Thoracic aorta endothelial cell (primary cell): Measurements from ENCODE around the gene AOC3. TPM values are rescaled to one million over a fixed set of nuclear protein-coding genes. Genes with fewer than 3 reads are reported as not detected.

ENCODE experiments used
- small RNA-seq: library from RNA; depleted of rRNA; stranded (forward); fragments of <200 nt; gene quantifications from one replicate; pipeline ENCODE3, GENCODE V24; 2012
- total RNA-seq: library from RNA; depleted of rRNA; stranded (reverse); fragments of >200 nt; gene quantifications from 2 replicates; pipeline ENCODE4 v1.2.3, GENCODE V29; 2012

AOC3 gene
- under 0.01 and 0.07 TPM in 2 replicates for total RNA-seq

GRCh38 chr17:42850954-42851353, at the start of gene AOC3:
Gene AOC3 (plus strand): TSS chr17:42851199. CDS start chr17:42851344, 145 bp downstream.

DNA sequence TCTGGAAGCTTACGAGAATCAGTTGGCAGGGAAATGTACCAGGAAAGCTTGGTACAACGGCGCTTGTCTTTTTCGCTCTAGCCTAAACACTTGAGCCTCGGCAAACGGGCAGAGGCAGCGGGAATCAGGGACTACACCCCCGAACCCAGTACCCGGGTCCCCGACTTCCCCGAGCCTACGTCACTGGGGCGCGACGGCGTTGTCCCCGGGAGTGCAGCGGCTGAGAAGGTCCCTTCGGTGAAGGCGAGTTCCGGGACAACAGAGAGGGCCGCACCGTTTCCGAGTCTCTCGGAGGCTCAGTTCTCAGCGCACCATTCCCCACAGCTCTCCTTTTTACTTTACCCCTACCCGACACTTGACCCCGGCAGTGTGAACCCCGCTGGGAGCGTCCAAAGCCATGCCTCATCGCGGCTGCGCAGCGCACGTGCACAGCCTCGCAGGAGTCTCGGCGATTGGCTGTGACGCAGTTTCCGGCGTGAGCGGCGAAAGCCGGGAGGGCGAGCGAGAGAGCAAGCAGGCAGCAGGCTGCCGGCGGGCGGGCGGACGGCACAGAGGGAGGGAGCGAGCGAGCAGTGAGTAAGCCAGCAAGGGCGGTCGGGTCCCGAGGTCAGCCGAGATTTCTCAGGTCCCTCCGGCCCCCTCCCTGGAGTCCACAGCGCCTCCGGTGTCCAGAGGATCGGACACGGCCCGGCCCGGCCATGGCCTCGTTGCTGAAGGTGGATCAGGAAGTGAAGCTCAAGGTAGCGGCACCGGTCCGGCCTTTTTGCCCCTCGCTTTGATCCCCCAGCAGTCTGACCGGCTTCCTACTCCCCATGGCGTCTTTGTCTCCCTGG, 17.8 kb upstream of the AOC3 start, which contains the start of gene PSME3:
PSME3 (plus strand) TSS at position 464 of the 833 bp plus-strand sequence; CDS start at position 699, 235 bp downstream.

GRCh38 chr17:42844271-42844670, 6.7 kb upstream of the AOC3 start, which contains the start of gene AOC2:
Gene AOC2 (plus strand): TSS chr17:42844580. CDS start chr17:42844627, 47 bp downstream.

DNA sequence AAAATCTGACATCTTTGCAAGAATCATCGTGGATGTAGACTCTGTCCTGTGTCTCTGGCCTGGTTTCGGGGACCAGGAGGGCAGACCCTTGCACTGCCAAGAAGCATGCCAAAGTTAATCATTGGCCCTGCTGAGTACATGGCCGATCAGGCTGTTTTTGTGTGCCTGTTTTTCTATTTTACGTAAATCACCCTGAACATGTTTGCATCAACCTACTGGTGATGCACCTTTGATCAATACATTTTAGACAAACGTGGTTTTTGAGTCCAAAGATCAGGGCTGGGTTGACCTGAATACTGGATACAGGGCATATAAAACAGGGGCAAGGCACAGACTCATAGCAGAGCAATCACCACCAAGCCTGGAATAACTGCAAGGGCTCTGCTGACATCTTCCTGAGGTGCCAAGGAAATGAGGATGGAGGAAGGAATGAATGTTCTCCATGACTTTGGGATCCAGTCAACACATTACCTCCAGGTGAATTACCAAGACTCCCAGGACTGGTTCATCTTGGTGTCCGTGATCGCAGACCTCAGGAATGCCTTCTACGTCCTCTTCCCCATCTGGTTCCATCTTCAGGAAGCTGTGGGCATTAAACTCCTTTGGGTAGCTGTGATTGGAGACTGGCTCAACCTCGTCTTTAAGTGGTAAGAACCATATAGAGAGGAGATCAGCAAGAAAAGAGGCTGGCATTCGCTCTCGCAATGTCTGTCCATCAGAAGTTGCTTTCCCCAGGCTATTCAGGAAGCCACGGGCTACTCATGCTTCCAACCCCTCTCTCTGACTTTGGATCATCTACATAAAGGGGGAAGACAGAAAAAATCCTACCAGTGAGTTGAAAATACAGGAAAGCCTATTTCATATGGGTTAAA, 49.7 kb downstream of the AOC3 start, which contains the start of gene G6PC1:
G6PC1 (plus strand) TSS at position 340 of the 872 bp plus-strand sequence; CDS start at position 418, 78 bp downstream.

Small RNAs within 50 kb of the gene (small RNA-seq; reads per million reads assigned to genes)
- gene MIR6781, result not detected
- gene RNU6-287P, result not detected

Other genes with a start within 250 kb of the AOC3 start
- 37.2 and 42.7 TPM in 2 replicates for gene RETREG3, start 241.8 kb upstream of the AOC3 start, total RNA-seq
- 48.5 and 73.7 TPM in 2 replicates for gene TUBG1, start 241.5 kb upstream of the AOC3 start, total RNA-seq
- gene TUBG2, start 191.9 kb upstream of the AOC3 start, total RNA-seq, result 8.4 and 9.3 TPM in 2 replicates
- 5.2 and 7.4 TPM in 2 replicates for gene PLEKHH3, start 174.2 kb upstream of the AOC3 start, total RNA-seq
- 1.1 and 1.9 TPM in 2 replicates for gene CCR10, start 169.4 kb upstream of the AOC3 start, total RNA-seq
- gene CNTNAP1, start 168.7 kb upstream of the AOC3 start, total RNA-seq, result 29.8 and 35.5 TPM in 2 replicates
- 21.3 TPM in 2 replicates for gene EZH1, start 106.2 kb upstream of the AOC3 start, total RNA-seq
- gene RAMP2, start 90.0 kb upstream of the AOC3 start, total RNA-seq, result 1.5 and 2.4 TPM in 2 replicates
- 36.4 and 45.0 TPM in 2 replicates for gene VPS25, start 77.8 kb upstream of the AOC3 start, total RNA-seq
- 0.50 and 0.66 TPM in 2 replicates for gene WNK4, start 70.6 kb upstream of the AOC3 start, total RNA-seq
- gene COA3, start 52.5 kb upstream of the AOC3 start, total RNA-seq, result 46.9 and 52.5 TPM in 2 replicates
- gene CNTD1, start 52.3 kb upstream of the AOC3 start, total RNA-seq, result not detected in 2 replicates
- 78.8 and 97.5 TPM in 2 replicates for gene BECN1, start 26.9 kb upstream of the AOC3 start, total RNA-seq
- 172 and 175 TPM in 2 replicates for gene PSME3, start 17.8 kb upstream of the AOC3 start, total RNA-seq
- 0.65 and 0.80 TPM in 2 replicates for gene AOC2, start 6.6 kb upstream of the AOC3 start, total RNA-seq
- not detected in 2 replicates for gene G6PC1, start 49.6 kb downstream of the AOC3 start, total RNA-seq
- 16.2 and 21.9 TPM in 2 replicates for gene AARSD1, start 113.3 kb downstream of the AOC3 start, total RNA-seq
- 0.22 and 0.27 TPM in 2 replicates for gene PTGES3L, start 128.9 kb downstream of the AOC3 start, total RNA-seq
- 11.4 and 11.9 TPM in 2 replicates for gene RUNDC1, start 129.4 kb downstream of the AOC3 start, total RNA-seq
- gene RPL27, start 147.2 kb downstream of the AOC3 start, total RNA-seq, result 1,178 and 1,610 TPM in 2 replicates
- gene IFI35, start 155.6 kb downstream of the AOC3 start, total RNA-seq, result 8.5 and 11.6 TPM in 2 replicates
- gene VAT1, start 171.2 kb downstream of the AOC3 start, total RNA-seq, result 263 and 299 TPM in 2 replicates
- 0.14 and 0.27 TPM in 2 replicates for gene RND2, start 174.0 kb downstream of the AOC3 start, total RNA-seq